Muscle of leg (tissue), 11 donors: ENCODE results near the gene HRH3. TPM values are rescaled to one million over a fixed set of nuclear protein-coding genes. Genes with fewer than 3 reads are reported as not detected.

ENCODE experiments used
- DNase-seq: peaks from one replicate; pipeline ENCODE4 v3.0.0; 2013
- H3K27ac ChIP-seq: one replicate; pipeline ENCODE4 v1.5.1; 2013; ENCODE audit warnings: mild to moderate bottlenecking, low read length, control low read depth
- H3K27me3 ChIP-seq: one replicate; pipeline ENCODE4 v1.6.1; 2013; ENCODE audit warnings: low read length; ENCODE audit not compliant: control insufficient read depth, insufficient read depth
- H3K36me3 ChIP-seq: one replicate; pipeline ENCODE4 v1.6.1; 2013; ENCODE audit warnings: low read length; ENCODE audit not compliant: control insufficient read depth, insufficient read depth
- H3K4me1 ChIP-seq: one replicate; pipeline ENCODE4 v1.6.1; 2013; ENCODE audit warnings: low read length; ENCODE audit not compliant: control insufficient read depth, insufficient read depth
- H3K4me3 ChIP-seq: one replicate; pipeline ENCODE4 v1.5.1; 2013; ENCODE audit warnings: low read length, control low read depth
- H3K9me3 ChIP-seq: replicated peaks from 2 replicates; pipeline ENCODE4 v1.6.1; 2013; ENCODE audit warnings: low read depth, low read length; ENCODE audit not compliant: control insufficient read depth
- WGBS: methylation state at CpG from one replicate; pipeline ENCODE4 v1.1.5; 2013; ENCODE audit warnings: missing lambda C conversion rate; ENCODE audit not compliant: insufficient coverage; 5-methylcytosine and 5-hydroxymethylcytosine counted together
- polyA plus RNA-seq, 8 donors: library from polyadenylated mRNA; unstranded; fragments of 120-200 nt; gene quantifications; one replicate each; pipeline versions ENCODE4 v1.2.1 to v1.2.3, GENCODE V29; 2013; ENCODE audit warnings: inconsistent platforms in 1 of 8, low replicate concordance in 1 of 8; ENCODE audit not compliant: insufficient read length in 8 of 8, insufficient read depth in 1 of 8
- total RNA-seq: library from RNA; stranded (reverse); fragments of 120-200 nt; gene quantifications from one replicate; pipeline ENCODE4 v1.2.4, GENCODE V29; 2013

HRH3 gene
- total and polyA plus RNA-seq, 9 donors, result 0.09 to 1.3 (median 0.49) TPM

- H3K36me3 ChIP-seq, result peaks cover 44% of the 10 kb centered on the region
- H3K4me3 ChIP-seq, result no peak overlapping the region
- no peak for DNase-seq
- H3K9me3 ChIP-seq, result no peaks in the 10 kb centered on the region
- H3K27ac ChIP-seq, result no peak overlapping the region
- no peaks in the 10 kb centered on the region for H3K4me1 ChIP-seq
- no peaks in the 10 kb centered on the region for H3K27me3 ChIP-seq
- WGBS, result 81% methylated on average over 6 of the region's 9 CpGs
These were observed 49.5 kb downstream of the HRH3 start for GRCh38 chr20:62170536-62170935.

GRCh38 chr20:62168890-62169435, 51.1 kb downstream of the HRH3 start:
- no peaks in the 10 kb centered on the region for H3K27me3 ChIP-seq
- no peaks in the 10 kb centered on the region for H3K9me3 ChIP-seq
- H3K27ac ChIP-seq, result no peak overlapping the region
- H3K36me3 ChIP-seq, result peaks cover 48% of the 10 kb centered on the region
- no peak overlapping the region for H3K4me3 ChIP-seq
- WGBS, result 95% methylated on average over 20 of the region's 23 CpGs
- no peak for DNase-seq
- H3K4me1 ChIP-seq, result no peaks in the 10 kb centered on the region

- H3K36me3 ChIP-seq, result peaks cover 50% of the 10 kb centered on the region
- H3K4me3 ChIP-seq, result no peak overlapping the region
- DNase-seq, result no peak
- WGBS, result 93% methylated on average over 2 of the region's 4 CpGs
- H3K9me3 ChIP-seq, result no peaks in the 10 kb centered on the region
- no peak overlapping the region for H3K27ac ChIP-seq
- H3K4me1 ChIP-seq, result no peaks in the 10 kb centered on the region
- no peaks in the 10 kb centered on the region for H3K27me3 ChIP-seq
These were observed 52.0 kb downstream of the HRH3 start for GRCh38 chr20:62168061-62168460.

GRCh38 chr20:62167474-62167873, 52.6 kb downstream of the HRH3 start:
- 85% methylated on average over 4 of the region's 6 CpGs for WGBS
- H3K27ac ChIP-seq, result no peak overlapping the region
- H3K36me3 ChIP-seq, result peaks cover 53% of the 10 kb centered on the region
- no peaks in the 10 kb centered on the region for H3K9me3 ChIP-seq
- DNase-seq, result no peak
- no peaks in the 10 kb centered on the region for H3K4me1 ChIP-seq
- no peaks in the 10 kb centered on the region for H3K27me3 ChIP-seq
- H3K4me3 ChIP-seq, result no peak overlapping the region

GRCh38 chr20:62165762-62166399, 54.2 kb downstream of the HRH3 start:
- peaks cover 63% of the 10 kb centered on the region for H3K36me3 ChIP-seq
- no peaks in the 10 kb centered on the region for H3K4me1 ChIP-seq
- no peak for DNase-seq
- no peaks in the 10 kb centered on the region for H3K27me3 ChIP-seq
- H3K9me3 ChIP-seq, result no peaks in the 10 kb centered on the region
- no peak overlapping the region for H3K4me3 ChIP-seq
- H3K27ac ChIP-seq, result no peak overlapping the region
- 73% methylated on average over 19 of the region's 25 CpGs for WGBS

Other genes starting within 250 kb of the HRH3 start
- gene TAF4, start 154.4 kb downstream of the HRH3 start, total RNA-seq, result 5.1 TPM
- 10 to 100 TPM in 6 of 8 donors, 1 to 10 TPM in 2; 9.7 to 21.5 (median 13.0) TPM for gene TAF4, start 154.4 kb downstream of the HRH3 start, polyA plus RNA-seq
- 57.1 TPM for gene LSM14B, start 97.8 kb downstream of the HRH3 start, total RNA-seq
- gene LSM14B, start 97.8 kb downstream of the HRH3 start, polyA plus RNA-seq, result 10 to 100 TPM; 69.1 to 83.1 (median 73.5) TPM
- gene PSMA7, start 76.9 kb downstream of the HRH3 start, total RNA-seq, result 227 TPM
- gene PSMA7, start 76.9 kb downstream of the HRH3 start, polyA plus RNA-seq, result 100 to 1,000 TPM; 154 to 178 (median 164) TPM
- gene SS18L1, start 76.5 kb downstream of the HRH3 start, total RNA-seq, result 12.9 TPM
- gene SS18L1, start 76.5 kb downstream of the HRH3 start, polyA plus RNA-seq, result 10 to 100 TPM; 11.2 to 17.3 (median 14.4) TPM
- 22.7 TPM for gene MTG2, start 37.2 kb downstream of the HRH3 start, total RNA-seq
- 10 to 100 TPM; 22.2 to 30.0 (median 27.0) TPM for gene MTG2, start 37.2 kb downstream of the HRH3 start, polyA plus RNA-seq
- gene OSBPL2, start 18.2 kb upstream of the HRH3 start, total RNA-seq, result 33.6 TPM
- gene OSBPL2, start 18.2 kb upstream of the HRH3 start, polyA plus RNA-seq, result 10 to 100 TPM; 21.6 to 29.2 (median 24.7) TPM
- 62.2 TPM for gene ADRM1, start 82.7 kb upstream of the HRH3 start, total RNA-seq
- gene ADRM1, start 82.7 kb upstream of the HRH3 start, polyA plus RNA-seq, result 10 to 100 TPM; 53.6 to 65.6 (median 58.6) TPM
- 30.9 TPM for gene LAMA5, start 147.0 kb upstream of the HRH3 start, total RNA-seq
- 100 to 1,000 TPM in 1 of 8 donors, 10 to 100 TPM in 7; 42.4 to 107 (median 78.8) TPM for gene LAMA5, start 147.0 kb upstream of the HRH3 start, polyA plus RNA-seq
- 1,496 TPM for gene RPS21, start 166.8 kb upstream of the HRH3 start, total RNA-seq
- 1,000 to 10,000 TPM; 1,129 to 1,597 (median 1,375) TPM for gene RPS21, start 166.8 kb upstream of the HRH3 start, polyA plus RNA-seq
- gene CABLES2, start 187.0 kb upstream of the HRH3 start, total RNA-seq, result 2.0 TPM
- 1 to 10 TPM; 4.6 to 8.2 (median 5.9) TPM for gene CABLES2, start 187.0 kb upstream of the HRH3 start, polyA plus RNA-seq
- not detected for gene RBBP8NL, start 207.3 kb upstream of the HRH3 start, total RNA-seq
- gene RBBP8NL, start 207.3 kb upstream of the HRH3 start, polyA plus RNA-seq, result under 1 TPM in 5 of 8 donors, not detected in 3; 0.04 to 0.68 (median 0.11) TPM